HG03575 (cell line): ENCODE results near the gene BZW2.
"Not testable (repeated sequence)": the region's sequence is repeated elsewhere in the genome, so short reads cannot be mapped to it uniquely, and the experiment has no call there.

Source experiments
- ATAC-seq: cut with Tn5 transposase; IDR thresholded peaks from one replicate; pipeline ENCODE4 v1.9.1; 2021; ENCODE audit not compliant: unreplicated experiment, insufficient number of reproducible peaks, low FRiP score; ENCODE audit errors: extremely low read depth

Gene BZW2

GRCh38 chr7:16668049-16668858 lies 22.3 kb downstream of the BZW2 start:
- ATAC-seq: no peak

GRCh38 chr7:16668978-16669377 lies 23.0 kb downstream of the BZW2 start:
- no peak for ATAC-seq

GRCh38 chr7:16669581-16669980 lies 23.6 kb downstream of the BZW2 start:
- no peak for ATAC-seq

- no peak for ATAC-seq
These were observed 24.0 kb downstream of the BZW2 start for GRCh38 chr7:16670021-16670420.

GRCh38 chr7:16670731-16671344 lies 24.9 kb downstream of the BZW2 start:
- no peak for ATAC-seq

- no peak for ATAC-seq
These were observed 25.8 kb downstream of the BZW2 start for GRCh38 chr7:16671811-16672210.

- no peak for ATAC-seq
These were observed 29.3 kb downstream of the BZW2 start for GRCh38 chr7:16675277-16675676.

- ATAC-seq: no peak
These were observed 32.1 kb downstream of the BZW2 start for GRCh38 chr7:16677978-16678494.

- not testable (repeated sequence) for ATAC-seq
These were observed 32.9 kb downstream of the BZW2 start for GRCh38 chr7:16678645-16679566.

- no peak for ATAC-seq
These were observed 39.0 kb downstream of the BZW2 start for GRCh38 chr7:16684935-16685334.

- no peak for ATAC-seq
These were observed 39.6 kb downstream of the BZW2 start for GRCh38 chr7:16685535-16685934.

- no peak for ATAC-seq
These were observed 42.3 kb downstream of the BZW2 start for GRCh38 chr7:16688249-16688648.

- no peak for ATAC-seq
These were observed 45.3 kb downstream of the BZW2 start for GRCh38 chr7:16691241-16691640.

- no peak for ATAC-seq
These were observed 47.8 kb downstream of the BZW2 start for GRCh38 chr7:16693601-16694318.

- ATAC-seq: no peak
These were observed 48.8 kb downstream of the BZW2 start for GRCh38 chr7:16694806-16695205.

- no peak for ATAC-seq
These were observed 49.7 kb downstream of the BZW2 start for GRCh38 chr7:16695621-16696237.

GRCh38 chr7:16697507-16698199 lies 51.7 kb downstream of the BZW2 start:
- ATAC-seq: no peak
